B cell (primary cell): ENCODE results near the gene CNOT6.

Experiments used
- CTCF ChIP-seq: fragments of 200-600 bp; IDR thresholded peaks from one replicate; pipeline ENCODE4 v1.8.0; 2022; ENCODE audit warnings: antibody characterized with exemption, mild to moderate bottlenecking
- EZH2 ChIP-seq: IDR thresholded peaks from 2 replicates; pipeline ENCODE4 v1.6.1; 2012; ENCODE audit warnings: borderline replicate concordance, low read depth, mild to moderate bottlenecking, moderate library complexity, low read length; ENCODE audit not compliant: insufficient read depth, poor library complexity, severe bottlenecking

DNA sequence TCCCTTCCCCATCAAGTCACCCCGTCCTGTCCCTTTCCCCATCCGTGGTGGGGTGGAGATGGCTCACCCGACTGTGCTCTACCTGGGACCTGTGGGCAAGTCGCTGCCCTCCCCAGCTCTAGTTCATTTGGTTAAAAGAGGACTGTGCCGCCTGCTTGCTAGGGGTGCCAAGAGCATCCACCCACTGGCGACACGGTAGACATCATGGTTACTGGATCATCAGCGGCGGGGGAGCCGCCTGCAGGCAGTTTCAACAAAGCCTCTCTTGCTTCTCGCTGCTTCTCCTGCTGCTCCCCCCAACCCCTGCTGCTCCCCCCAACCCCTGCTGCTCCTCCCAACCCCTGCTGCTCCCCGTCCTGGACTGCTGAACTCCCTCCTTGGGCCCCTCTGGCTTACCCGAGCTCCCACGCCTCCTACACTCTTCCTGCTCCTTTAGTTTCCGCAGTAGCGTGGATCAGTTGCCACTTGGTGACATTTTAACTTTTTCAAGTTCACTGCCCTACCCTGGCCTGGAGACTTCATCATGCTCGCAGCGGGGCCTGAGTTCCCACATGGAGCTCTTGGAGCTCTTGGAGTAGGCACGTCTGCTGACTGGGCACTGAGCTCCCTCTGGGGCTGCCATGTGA lies 119.1 kb downstream of the CNOT6 start:
- TF ChIP-seq CTCF, result no peak
- TF ChIP-seq EZH2, result no peak
